IMR-90 (cell line): ENCODE data around the gene STAC2. TPM values are rescaled to one million over a fixed set of nuclear protein-coding genes. Genes with fewer than 3 reads are reported as not detected.

Experiments used
- ATAC-seq: fragments of 200-7000 bp; cut with Tn5 transposase; 2 replicates; pipeline ENCODE4 v1.9.1; 2020; ENCODE audit warnings: low read depth, mild to moderate bottlenecking, moderate library complexity
- BruUV-seq: library from RNA; stranded (reverse); fragments of 400-500 nt; replicated peaks from 2 replicates; lab custom pipeline; 2021; lab: Mats Ljungman, UMichigan
- CTCF ChIA-PET: fragments of 300-600 bp; formaldehyde crosslinking; extraction: SDS; loops from one replicate; lab custom pipeline; 2021; ENCODE audit warnings: antibody characterized with exemption; lab: Yijun Ruan, JAX
- POLR2A ChIA-PET: fragments of 300-600 bp; sonication (Branson Sonifier 250); formaldehyde crosslinking; loops from one replicate; lab custom pipeline; 2022; ENCODE audit warnings: antibody characterized with exemption; ENCODE audit not compliant: unreplicated experiment; lab: Charles Lee
- DNase-seq: peaks from one replicate; pipeline ENCODE4 v3.0.0; 2013
- H2AFZ ChIP-seq: replicated peaks from 2 replicates; pipeline ENCODE3; 2013; ENCODE audit warnings: low read length, mild to moderate bottlenecking; ENCODE audit not compliant: poor library complexity
- H2AK5ac ChIP-seq: 2 replicates; pipeline ENCODE4 v1.6.1; 2013; ENCODE audit warnings: low read depth, low read length, inconsistent platforms
- H2AK9ac ChIP-seq: replicated peaks from 2 replicates; pipeline ENCODE3; 2013; ENCODE audit warnings: mild to moderate bottlenecking, low read depth, low read length, moderate library complexity; ENCODE audit not compliant: poor library complexity
- H2BK120ac ChIP-seq: 2 replicates; pipeline ENCODE4 v1.6.1; 2013; ENCODE audit warnings: low read depth, low read length, inconsistent platforms
- H2BK15ac ChIP-seq: 3 replicates; pipeline ENCODE4 v1.6.1; 2013; ENCODE audit warnings: low read depth, low read length, inconsistent platforms
- H2BK20ac ChIP-seq: 2 replicates; pipeline ENCODE4 v1.6.1; 2013; ENCODE audit warnings: low read depth, mild to moderate bottlenecking, inconsistent platforms, low read length, moderate library complexity
- H2BK5ac ChIP-seq: 2 replicates; pipeline ENCODE4 v1.6.1; 2013; ENCODE audit warnings: mild to moderate bottlenecking, low read depth, low read length, inconsistent platforms; ENCODE audit not compliant: poor library complexity, severe bottlenecking
- H3K14ac ChIP-seq: replicated peaks from 2 replicates; pipeline ENCODE4 v1.6.1; 2013; ENCODE audit warnings: low read depth, low read length, inconsistent platforms
- H3K18ac ChIP-seq: 2 replicates; pipeline ENCODE4 v1.6.1; 2013; ENCODE audit warnings: low read depth, low read length, control low read depth
- H3K23ac ChIP-seq: 2 replicates; pipeline ENCODE4 v1.6.1; 2013; ENCODE audit warnings: low read depth, low read length, inconsistent platforms
- H3K27ac ChIP-seq: 2 replicates; pipeline ENCODE4 v1.5.1; 2013; ENCODE audit warnings: mild to moderate bottlenecking, control low read depth, low read length; ENCODE audit not compliant: insufficient read depth
- H3K27me3 ChIP-seq: 2 replicates; pipeline ENCODE4 v1.6.1; 2013; ENCODE audit warnings: low read length; ENCODE audit not compliant: control insufficient read depth, insufficient read depth
- H3K36me3 ChIP-seq: 2 replicates; pipeline ENCODE4 v1.6.1; 2013; ENCODE audit warnings: low read length, mixed read lengths; ENCODE audit not compliant: control insufficient read depth, insufficient read depth
- H3K4ac ChIP-seq: 2 replicates; pipeline ENCODE4 v1.6.1; 2013; ENCODE audit warnings: low read depth, low read length, inconsistent platforms
- H3K4me1 ChIP-seq: 2 replicates; pipeline ENCODE4 v1.6.1; 2013; ENCODE audit warnings: low read length, mixed read lengths; ENCODE audit not compliant: control insufficient read depth, insufficient read depth
- H3K4me2 ChIP-seq: 2 replicates; pipeline ENCODE4 v1.6.1; 2013; ENCODE audit warnings: low read depth, mild to moderate bottlenecking, control low read depth, low read length, moderate library complexity
- H3K4me3 ChIP-seq: 2 replicates; pipeline ENCODE4 v1.5.1; 2013; ENCODE audit warnings: low read depth, mild to moderate bottlenecking, control low read depth, low read length, moderate library complexity; ENCODE audit not compliant: insufficient read depth
- H3K56ac ChIP-seq: 2 replicates; pipeline ENCODE4 v1.6.1; 2013; ENCODE audit warnings: low read length, inconsistent platforms; ENCODE audit not compliant: insufficient read depth; ENCODE audit errors: extremely low read depth
- H3K79me1 ChIP-seq, 2 experiments: 2 replicates each; pipeline ENCODE4 v1.6.1; 2013; ENCODE audit warnings: low read length in 2 of 2, inconsistent platforms in 1 of 2, low read depth in 1 of 2
- H3K9ac ChIP-seq: 2 replicates; pipeline ENCODE4 v1.6.1; 2013; ENCODE audit warnings: low read depth, low read length, control low read depth
- H3K9me1 ChIP-seq: 2 replicates; pipeline ENCODE4 v1.6.1; 2013; ENCODE audit warnings: low read length, inconsistent platforms; ENCODE audit not compliant: insufficient read depth
- H3K9me3 ChIP-seq: 2 replicates; pipeline ENCODE4 v1.6.1; 2013; ENCODE audit warnings: low read length; ENCODE audit not compliant: control insufficient read depth, insufficient read depth
- H4K20me1 ChIP-seq: 2 replicates; pipeline ENCODE4 v1.6.1; 2013; ENCODE audit warnings: low read length, inconsistent platforms; ENCODE audit not compliant: insufficient read depth
- H4K5ac ChIP-seq: 2 replicates; pipeline ENCODE4 v1.6.1; 2013; ENCODE audit warnings: mild to moderate bottlenecking, low read depth, low read length, control low read depth
- H4K8ac ChIP-seq, 2 experiments: 2 replicates each; pipeline ENCODE4 v1.6.1; 2013; ENCODE audit warnings: low read depth in 2 of 2, low read length in 2 of 2, control low read depth in 1 of 2, inconsistent platforms in 1 of 2
- H4K91ac ChIP-seq: 2 replicates; pipeline ENCODE4 v1.6.1; 2013; ENCODE audit warnings: low read depth, low read length, inconsistent platforms; ENCODE audit not compliant: insufficient read depth
- BHLHE40 ChIP-seq: fragments of 150-350 bp; IDR thresholded peaks from 2 replicates; pipeline ENCODE4 v1.6.1; 2016; ENCODE audit warnings: mild to moderate bottlenecking, low read depth, low read length
- CEBPB ChIP-seq: IDR thresholded peaks from 2 replicates; pipeline ENCODE4 v1.6.1; 2012; ENCODE audit warnings: low read depth, low read length, improper control_type of control experiment
- CHD1 ChIP-seq: IDR thresholded peaks from 2 replicates; pipeline ENCODE4 v1.6.1; 2012; ENCODE audit warnings: low read depth, low read length, improper control_type of control experiment
- CTCF ChIP-seq: conservative IDR thresholded peaks from 2 replicates; pipeline ENCODE4 v1.5.1; 2012; ENCODE audit warnings: mild to moderate bottlenecking, low read depth, low read length, improper control_type of control experiment
- ELK1 ChIP-seq: fragments of 150-350 bp; IDR thresholded peaks from 2 replicates; pipeline ENCODE4 v1.6.1; 2016; ENCODE audit warnings: low read depth, mild to moderate bottlenecking, low read length, moderate library complexity, borderline replicate concordance
- FOS ChIP-seq: fragments of 150-350 bp; IDR thresholded peaks from 2 replicates; pipeline ENCODE4 v1.6.1; 2016; ENCODE audit warnings: low read depth, low read length
- MAFK ChIP-seq: IDR thresholded peaks from 2 replicates; pipeline ENCODE4 v1.6.1; 2012; ENCODE audit warnings: low read depth, low read length, improper control_type of control experiment
- MAZ ChIP-seq: IDR thresholded peaks from 2 replicates; pipeline ENCODE4 v1.6.1; 2012; ENCODE audit warnings: low read depth, mild to moderate bottlenecking, low read length, improper control_type of control experiment, moderate library complexity, borderline replicate concordance
- MXI1 ChIP-seq: IDR thresholded peaks from 2 replicates; pipeline ENCODE4 v1.6.1; 2012; ENCODE audit warnings: low read depth, mild to moderate bottlenecking, low read length, moderate library complexity, borderline replicate concordance
- NFE2L2 ChIP-seq: fragments of 150-350 bp; IDR thresholded peaks from 2 replicates; pipeline ENCODE4 v1.6.1; 2016; ENCODE audit warnings: low read depth, mild to moderate bottlenecking, low read length
- POLR2A ChIP-seq: IDR thresholded peaks from 2 replicates; pipeline ENCODE4 v1.6.1; 2012; ENCODE audit warnings: mild to moderate bottlenecking, low read depth, low read length
- RAD21 ChIP-seq: IDR thresholded peaks from 2 replicates; pipeline ENCODE4 v1.6.1; 2012; ENCODE audit warnings: low read length, improper control_type of control experiment
- RCOR1 ChIP-seq: IDR thresholded peaks from 2 replicates; pipeline ENCODE4 v1.6.1; 2012; ENCODE audit warnings: mild to moderate bottlenecking, low read length, improper control_type of control experiment; ENCODE audit not compliant: insufficient replicate concordance
- RFX5 ChIP-seq: IDR thresholded peaks from 2 replicates; pipeline ENCODE4 v1.8.0; 2012; ENCODE audit warnings: low read depth, mild to moderate bottlenecking, low read length, moderate library complexity
- SMC3 ChIP-seq: fragments of 150-350 bp; IDR thresholded peaks from 2 replicates; pipeline ENCODE4 v1.6.1; 2016; ENCODE audit warnings: low read depth, mild to moderate bottlenecking, antibody characterized with exemption, low read length, moderate library complexity
- USF2 ChIP-seq: fragments of 150-350 bp; IDR thresholded peaks from 2 replicates; pipeline ENCODE4 v1.6.1; 2017; ENCODE audit warnings: mild to moderate bottlenecking, antibody characterized with exemption, low read length, low read depth
- WGBS, 2 experiments: methylation state at CpG; one replicate each; pipeline versions ENCODE4 v1.1.5 to v1.1.7; 2013; ENCODE audit warnings: missing lambda C conversion rate in 2 of 2; ENCODE audit not compliant: insufficient read length in 1 of 2; ENCODE audit errors: extremely low coverage in 2 of 2; 5-methylcytosine and 5-hydroxymethylcytosine counted together
- dilution Hi-C: fragments of 300-500 bp; cut with HindIII; formaldehyde crosslinking; loops from one replicate; pipeline ENCODE4 v1.14.3; 2018; ENCODE audit warnings: low sequenced_read_pairs; ENCODE audit not compliant: unreplicated experiment
- in situ Hi-C: fragments of 300-500 bp; cut with MboI; formaldehyde crosslinking; loops from 3 replicates; pipeline ENCODE4 v1.14.3; 2019; ENCODE audit warnings: low sequenced_read_pairs, inconsistent platforms, mixed read lengths
- intact Hi-C: fragments of 100-400 bp; cut with micrococcal nuclease; formaldehyde crosslinking; loops from 2 replicates; pipeline ENCODE4 v1.10.0; 2022
- polyA plus RNA-seq, 3 experiments: library from polyadenylated mRNA; depleted of rRNA; stranded (reverse); fragments of >200 nt; gene quantifications; 2 replicates each; pipeline ENCODE4 v1.2.3, GENCODE V29; 2012; ENCODE audit warnings: low replicate concordance in 1 of 3
- total RNA-seq: library from RNA; depleted of rRNA; stranded (reverse); fragments of >200 nt; gene quantifications from 2 replicates; pipeline ENCODE4 v1.2.3, GENCODE V29; 2012

The STAC2 gene
- total and polyA plus RNA-seq, 2 of the 4 experiments (the other 2 are of a cell fraction), result 0.02 TPM; not detected in 1

- ATAC-seq, result no peak
- H3K27me3 ChIP-seq, result peaks cover 26% of the 10 kb centered on the region
- DNase-seq, result no peak
- no peaks in the 10 kb centered on the region for H3K9me3 ChIP-seq
- no peak overlapping the region for H2AFZ ChIP-seq
- peaks cover 12% of the 10 kb centered on the region for H3K9me1 ChIP-seq
- H2BK5ac ChIP-seq, result no peak overlapping the region
- peaks cover 16% of the 10 kb centered on the region for H3K4me1 ChIP-seq
- TF ChIP-seq MAFK (no peak), USF2 (no peak), CEBPB (no peak), SMC3 (no peak), MXI1 (no peak), RAD21 (no peak), NFE2L2 (no peak), MAZ (no peak), FOS (no peak), CTCF (no peak), ELK1 (no peak), BHLHE40 (no peak), RCOR1 (no peak), POLR2A (no peak), CHD1 (no peak), RFX5 (no peak)
- H3K18ac ChIP-seq, result no peak overlapping the region
- WGBS, 2 experiments, result 42% methylated on average over 2 of the region's 16 CpGs; no CpG with 5 or more reads in 1 of the 2 experiments
- no peak overlapping the region for H2AK9ac ChIP-seq
- no peak overlapping the region for H3K56ac ChIP-seq
- H2BK15ac ChIP-seq, result no peak overlapping the region
- H3K4ac ChIP-seq, result no peak overlapping the region
- H3K27ac ChIP-seq, result no peak overlapping the region
- H4K8ac ChIP-seq, result no peak overlapping the region
- no peaks in the 10 kb centered on the region for H4K20me1 ChIP-seq
- H4K91ac ChIP-seq, result no peak overlapping the region
- dilution Hi-C loops, result no loop called here
- H3K4me3 ChIP-seq, result no peak overlapping the region
- BruUV-seq, result no TSS peak
- POLR2A ChIA-PET, result no interaction called here
- H2BK120ac ChIP-seq, result no peak overlapping the region
- no peak overlapping the region for H4K5ac ChIP-seq
- H3K4me2 ChIP-seq, result no peak overlapping the region
- H3K14ac ChIP-seq, result no peak overlapping the region
- in situ Hi-C loops, result no loop called here
- H3K36me3 ChIP-seq, result no peaks in the 10 kb centered on the region
- intact Hi-C loops, result no loop called here
- no peak overlapping the region for H2BK20ac ChIP-seq
- no peak overlapping the region for H2AK5ac ChIP-seq
- H3K79me1 ChIP-seq, result no peaks in the 10 kb centered on the region
- H3K23ac ChIP-seq, result no peak overlapping the region
- no peak overlapping the region for H3K9ac ChIP-seq
- CTCF ChIA-PET, result no interaction called here
Observed at GRCh38 chr17:39212841-39213480, 12.8 kb downstream of the STAC2 start.
